Measurements from ENCODE around the gene GOLGA6L7.
"Not testable (repeated sequence)": the region's sequence is repeated elsewhere in the genome, so short reads cannot be mapped to it uniquely, and the experiment has no call there.

The GOLGA6L7 gene

GRCh38 chr15:28884151-28884940, 35.9 kb upstream of the GOLGA6L7 start:
- FAIRE-seq = no peak

GRCh38 chr15:28881600-28881999, 33.2 kb upstream of the GOLGA6L7 start:
- no peak for FAIRE-seq

- no peak for FAIRE-seq
These were observed 32.7 kb upstream of the GOLGA6L7 start for GRCh38 chr15:28881170-28881569.

- FAIRE-seq = no peak
These were observed 32.2 kb upstream of the GOLGA6L7 start for GRCh38 chr15:28880680-28881079.

DNA sequence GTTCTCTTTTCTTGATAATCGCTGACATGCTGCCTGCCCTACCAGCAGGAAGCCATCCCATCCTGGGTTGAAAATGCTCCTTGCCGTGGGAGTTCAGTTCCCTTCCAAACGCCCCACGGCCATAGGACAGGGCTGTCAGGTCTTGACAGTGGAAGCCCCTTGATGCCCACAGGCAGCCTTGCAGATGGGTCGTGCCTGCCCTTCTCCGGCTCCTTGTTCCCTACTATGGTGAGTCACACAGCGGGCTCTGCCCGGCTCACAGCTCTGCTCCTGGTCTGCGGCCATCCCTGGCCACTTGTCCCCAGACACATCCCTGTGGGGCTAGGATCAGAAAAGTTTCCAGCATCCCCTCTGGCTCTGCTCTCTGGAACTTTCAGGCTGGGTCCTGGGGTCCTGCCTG, 31.1 kb upstream of the GOLGA6L7 start:
- FAIRE-seq = no peak

DNA sequence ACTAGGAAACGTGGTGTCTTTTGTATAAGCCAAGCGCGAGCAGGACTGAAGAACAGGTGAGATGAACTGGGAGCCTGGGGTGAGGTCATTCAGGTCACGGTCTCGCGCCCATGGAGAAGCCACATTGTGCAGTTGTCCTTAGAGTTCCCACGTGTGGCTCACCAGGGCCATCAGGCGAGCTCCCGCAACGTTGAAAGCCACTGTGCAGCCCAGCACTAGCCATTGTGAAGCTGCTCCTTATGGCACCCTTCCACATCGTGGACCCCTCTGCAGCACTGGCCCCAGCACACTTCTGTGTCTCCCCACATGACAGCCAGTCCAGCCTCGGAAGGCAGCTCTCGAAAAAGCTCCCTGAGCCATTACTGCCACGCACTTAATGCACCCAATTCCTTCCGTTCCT, 29.8 kb upstream of the GOLGA6L7 start:
- FAIRE-seq = no peak

DNA sequence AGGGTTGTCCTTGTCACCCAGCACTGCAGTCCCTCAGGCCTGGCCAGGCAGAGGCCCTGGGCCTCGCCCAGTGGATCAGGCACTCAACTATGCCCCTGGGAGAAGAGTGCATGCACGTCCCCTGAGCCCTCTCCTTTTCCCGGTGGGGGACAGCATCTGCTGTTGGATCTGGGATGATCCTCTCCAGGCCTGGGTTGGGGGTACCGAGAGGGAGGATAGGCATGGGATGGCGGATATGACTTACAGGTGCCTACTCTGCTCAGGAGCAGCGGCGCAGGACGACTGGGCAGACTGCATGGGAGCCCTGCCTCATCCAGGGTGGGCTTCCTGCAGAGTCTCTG, 28.4 kb upstream of the GOLGA6L7 start:
- FAIRE-seq = no peak

GRCh38 chr15:28876131-28876844, 27.8 kb upstream of the GOLGA6L7 start:
- no peak for FAIRE-seq

GRCh38 chr15:28875461-28876000, 27.1 kb upstream of the GOLGA6L7 start:
- no peak for FAIRE-seq

GRCh38 chr15:28873585-28874190, 25.2 kb upstream of the GOLGA6L7 start:
- no peak for FAIRE-seq

DNA sequence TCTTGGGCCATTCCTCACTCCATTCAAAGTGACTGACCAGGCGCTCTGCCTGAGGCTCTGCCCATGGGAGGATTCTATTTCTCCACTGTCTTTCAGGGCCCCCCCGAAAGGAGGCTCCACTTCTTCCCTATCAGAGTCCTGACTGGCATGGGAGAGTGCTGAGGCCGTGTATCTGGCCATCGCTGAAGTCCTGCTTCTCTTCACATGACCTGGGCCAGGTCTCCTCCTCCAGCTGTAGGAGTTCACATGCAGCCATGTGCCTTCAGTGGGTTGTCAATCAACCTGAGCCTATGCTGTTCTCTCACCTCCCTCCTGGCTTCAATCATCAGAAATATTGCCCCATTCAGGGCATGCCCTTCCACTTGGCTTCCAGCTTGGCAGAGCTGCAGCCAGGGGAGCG, 24.6 kb upstream of the GOLGA6L7 start:
- no peak for FAIRE-seq

DNA sequence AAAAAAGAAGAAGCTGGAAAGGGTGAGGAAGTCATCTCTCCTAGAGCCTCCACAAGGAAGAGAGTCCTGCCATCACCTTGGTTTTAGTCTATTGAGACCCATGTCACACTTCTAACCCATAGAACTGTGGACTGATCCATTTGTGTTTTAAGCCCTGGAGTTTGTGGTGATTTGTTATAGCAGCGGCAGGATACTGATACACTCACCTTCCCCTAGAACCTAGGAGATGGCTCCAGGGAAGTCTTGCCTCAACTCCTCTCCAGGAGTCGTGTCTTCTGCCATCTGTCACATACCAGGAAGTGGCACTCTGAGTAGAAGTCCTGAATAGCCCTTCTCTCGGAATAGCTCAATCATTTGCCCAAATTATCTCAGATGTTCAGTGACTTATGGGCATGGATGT, 22.7 kb upstream of the GOLGA6L7 start:
- FAIRE-seq = no peak

- no peak for FAIRE-seq
These were observed 20.4 kb upstream of the GOLGA6L7 start for GRCh38 chr15:28868744-28869345.

DNA sequence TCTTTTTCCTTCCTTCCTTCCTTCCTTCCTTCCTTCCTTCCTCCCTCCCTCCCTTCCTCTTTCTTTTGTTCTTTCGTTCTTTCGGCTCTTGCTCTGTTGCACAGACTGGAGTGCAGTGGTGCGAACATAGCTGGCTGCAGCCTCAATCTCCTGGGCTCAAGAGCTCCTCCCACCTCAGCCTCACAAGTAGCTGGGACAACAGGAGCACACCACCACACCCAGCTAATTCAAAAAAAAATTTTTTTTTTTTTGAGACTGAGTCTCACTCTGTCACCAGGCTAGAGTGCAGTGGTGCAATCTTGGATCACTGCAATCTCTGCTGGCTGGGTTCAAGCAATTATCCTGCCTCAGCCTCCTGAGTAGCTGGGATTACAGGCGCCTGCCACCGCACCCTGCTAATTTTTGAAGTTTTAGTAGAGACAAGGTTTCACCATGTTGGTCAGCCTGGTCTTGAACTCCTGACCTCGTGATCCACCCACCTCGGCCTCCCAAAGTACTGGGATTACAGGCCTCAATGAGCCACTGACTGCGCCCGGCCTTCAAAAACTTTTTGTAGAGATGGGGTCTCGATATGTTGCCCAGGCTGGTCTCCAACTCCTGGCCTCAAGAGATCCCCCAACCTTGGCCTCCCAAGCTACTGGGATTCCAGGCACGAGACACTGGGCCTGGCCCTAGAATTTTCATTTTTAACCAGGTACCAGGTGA, 13.3 kb upstream of the GOLGA6L7 start:
- FAIRE-seq = not testable (repeated sequence)

DNA sequence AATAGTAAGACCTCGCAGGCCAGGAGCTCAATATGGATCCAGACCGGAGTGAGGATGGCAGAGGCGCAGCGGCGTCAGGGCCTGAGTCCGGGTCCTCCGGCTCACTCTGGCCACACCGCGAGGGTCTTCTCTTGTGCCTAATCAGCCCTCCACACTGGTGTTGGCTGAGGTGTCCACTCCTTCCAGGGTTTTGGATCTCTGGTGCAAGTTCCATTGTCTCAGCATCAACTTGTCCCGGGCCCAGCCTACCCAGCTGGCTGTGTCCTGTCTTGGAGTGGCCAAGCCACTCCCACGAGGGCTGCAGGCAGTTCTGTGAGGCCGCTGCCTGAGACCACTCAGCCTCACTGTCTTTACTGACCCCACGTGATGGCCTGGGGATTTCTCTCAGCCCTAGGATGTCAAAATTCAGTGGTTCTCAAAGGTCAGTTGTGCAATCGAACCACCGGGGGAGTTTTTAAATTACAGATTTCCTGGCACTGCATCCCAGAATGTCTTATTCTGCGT, 12.6 kb upstream of the GOLGA6L7 start:
- no peak for FAIRE-seq

DNA sequence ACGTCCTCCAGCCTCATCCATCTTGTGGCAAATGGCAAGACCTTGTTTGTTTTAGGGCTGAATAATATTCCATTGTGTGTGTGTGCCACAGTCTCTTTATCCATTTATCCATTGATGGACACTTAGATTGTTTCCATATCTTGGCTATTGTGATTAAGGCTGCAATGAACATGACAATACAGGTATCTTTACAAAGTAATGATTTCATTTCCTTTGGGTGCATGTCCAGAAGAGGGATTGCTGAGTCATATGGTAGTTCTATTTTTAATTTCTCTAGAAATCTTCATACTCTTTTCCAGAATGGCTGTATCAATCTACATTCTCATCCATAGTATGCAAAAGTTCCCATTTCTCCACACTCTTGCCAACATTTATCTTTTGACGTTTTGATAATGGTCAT, 6.1 kb upstream of the GOLGA6L7 start:
- not testable (repeated sequence) for FAIRE-seq

DNA sequence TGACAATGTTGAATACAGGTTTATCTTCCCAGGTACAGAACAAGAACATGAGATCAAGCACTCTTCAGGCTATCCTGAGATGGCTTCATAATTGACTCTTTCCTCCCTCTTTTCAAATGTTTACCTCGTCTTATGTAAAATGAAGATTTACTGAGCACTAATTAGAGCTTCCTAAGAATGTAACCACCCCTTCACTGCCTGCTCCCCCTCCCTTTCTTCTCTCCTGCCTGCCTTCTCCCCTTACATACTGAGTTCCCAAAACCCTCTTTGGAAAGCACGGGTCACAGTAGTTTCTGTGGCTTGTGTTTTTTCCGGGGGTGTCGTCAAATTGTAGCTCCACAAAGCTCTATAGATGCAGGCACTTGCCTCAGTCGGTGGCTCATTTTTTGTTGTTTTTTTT, 5.2 kb upstream of the GOLGA6L7 start:
- FAIRE-seq = not testable (repeated sequence)

DNA sequence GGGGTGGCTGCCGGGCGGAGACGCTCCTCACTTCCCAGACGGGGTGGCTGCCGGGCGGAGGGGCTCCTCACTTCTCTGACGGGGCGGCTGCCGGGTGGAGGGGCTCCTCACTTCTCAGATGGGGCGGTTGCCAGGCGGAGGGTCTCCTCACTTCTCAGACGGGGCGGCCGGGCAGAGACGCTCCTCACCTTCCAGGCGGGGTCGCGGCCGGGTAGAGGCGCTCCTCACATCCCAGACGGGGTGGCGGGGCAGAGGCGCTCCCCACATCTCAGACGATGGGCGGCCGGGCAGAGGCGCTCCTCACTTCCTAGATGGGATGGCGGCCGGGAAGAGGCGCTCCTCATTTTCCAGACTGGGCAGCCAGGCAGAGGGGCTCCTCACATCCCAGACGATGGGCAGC, 1.3 kb upstream of the GOLGA6L7 start:
- FAIRE-seq = not testable (repeated sequence)

DNA sequence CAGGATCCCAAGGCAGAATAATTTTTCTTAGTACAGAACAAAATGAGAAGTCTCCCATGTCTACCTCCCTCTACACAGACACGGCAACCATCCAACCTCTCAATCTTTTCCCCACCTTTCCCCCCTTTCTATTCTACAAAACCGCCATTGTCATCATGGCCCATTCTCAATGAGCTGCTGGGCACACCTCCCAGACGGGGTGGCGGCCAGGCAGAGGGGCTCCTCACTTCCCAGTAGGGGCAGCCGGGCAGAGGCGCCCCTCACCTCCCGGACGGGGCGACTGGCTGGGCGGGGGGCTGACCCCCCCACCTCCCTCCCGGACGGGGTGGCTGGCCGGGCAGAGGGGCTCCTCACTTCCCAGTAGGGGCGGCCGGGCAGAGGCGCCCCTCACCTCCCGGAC, 827 bp upstream of the GOLGA6L7 start:
- FAIRE-seq = not testable (repeated sequence)

DNA sequence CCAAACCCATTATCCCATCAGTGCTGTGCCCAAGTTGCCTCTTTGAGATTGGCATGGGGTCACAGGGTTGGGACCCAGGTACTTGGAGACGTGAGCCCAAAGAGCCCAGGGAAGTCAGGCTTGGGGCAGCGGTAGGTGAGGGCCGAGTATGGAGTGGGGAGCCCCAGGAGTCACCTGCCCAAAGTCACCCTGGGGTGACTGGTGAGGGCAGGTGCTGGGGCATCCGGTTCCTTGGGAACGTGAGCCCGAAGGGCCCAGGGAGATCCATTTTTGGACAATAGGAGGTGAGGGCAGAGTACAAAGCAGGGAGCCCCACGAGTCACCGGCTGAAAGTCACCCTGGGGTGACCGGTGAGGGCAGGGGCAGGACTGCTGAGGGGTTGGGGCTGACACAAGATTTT, 485 bp downstream of the GOLGA6L7 start:
- not testable (repeated sequence) for FAIRE-seq

DNA sequence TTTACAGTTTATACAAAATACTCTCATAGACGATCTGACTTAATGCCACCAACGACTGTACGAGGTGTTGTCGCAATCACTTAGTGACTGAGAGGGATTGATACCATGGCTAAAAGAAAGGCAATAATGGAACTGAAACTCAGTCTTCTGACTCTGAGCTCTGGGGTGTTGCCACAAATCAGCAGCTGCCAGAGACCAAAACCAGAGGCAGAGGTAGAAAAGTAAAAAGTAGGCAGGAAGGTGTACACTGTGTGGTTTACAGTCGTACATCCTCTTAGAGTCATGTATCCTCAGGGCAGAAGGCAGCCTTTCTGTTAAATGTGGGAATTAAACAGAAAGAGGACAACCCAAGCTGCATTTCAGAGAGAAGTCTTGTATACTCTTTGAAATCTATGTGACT, 1.2 kb downstream of the GOLGA6L7 start:
- FAIRE-seq = not testable (repeated sequence)

GRCh38 chr15:28844147-28844546, 4.3 kb downstream of the GOLGA6L7 start:
- FAIRE-seq = not testable (repeated sequence)
